Head of caudate nucleus (tissue), 42 donors: Measurements from ENCODE around the gene MAGI2.
A peak's percentile ranks its signal among the peaks of the same experiment; 100 is the strongest.

Experiments used
- DNase-seq, 42 donors: peaks; one replicate each; pipeline versions ENCODE4 v3.0.0 to v3.0.0-alpha.2; 2020 to 2021; ENCODE audit warnings: mixed read lengths in 7 of 42
- intact Hi-C: fragments of 100-400 bp; cut with DNase I; formaldehyde crosslinking; loops from one replicate; pipeline ENCODE4 v1.15.0; 2022

Gene MAGI2

DNA sequence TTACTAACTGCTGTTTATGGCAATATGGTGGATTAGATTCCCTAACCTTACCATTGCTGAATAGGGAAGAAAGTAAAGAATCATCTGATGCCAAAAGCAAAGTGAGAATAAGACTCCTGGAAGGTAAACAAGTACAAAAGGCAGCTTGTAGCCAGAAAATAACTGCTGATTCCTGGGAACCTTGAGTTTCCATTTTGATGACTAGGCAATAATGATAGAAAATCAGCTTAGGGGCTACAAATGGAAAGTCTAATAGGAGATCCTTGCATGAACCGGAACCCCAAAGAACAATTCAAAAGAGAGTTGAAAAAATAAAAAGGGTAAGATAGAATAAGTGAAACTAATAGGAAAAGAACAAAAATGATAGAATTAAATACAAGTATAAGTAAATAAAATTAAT, 1338.5 kb downstream of the MAGI2 start:
- intact Hi-C loops, result no loop called here
- no peak for DNase-seq

DNA sequence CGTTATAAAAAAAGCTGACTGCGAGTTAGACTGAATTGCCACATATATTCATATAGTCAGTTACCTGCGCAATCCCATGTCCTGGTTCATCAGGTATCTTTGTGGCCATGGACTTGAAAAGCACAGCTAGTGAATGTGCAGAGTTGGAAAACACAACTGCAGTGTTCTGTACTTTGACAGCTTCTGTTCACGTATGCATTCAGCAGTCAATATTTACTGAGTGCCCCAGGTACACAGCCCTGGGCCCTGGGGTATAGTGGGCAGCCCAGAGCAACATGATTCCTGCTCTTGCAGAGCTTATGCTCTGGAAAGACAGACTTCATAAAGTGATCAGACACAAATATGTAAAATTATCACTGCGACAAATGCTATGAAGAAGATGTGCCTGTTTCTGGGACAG, 1341.0 kb downstream of the MAGI2 start:
- intact Hi-C loops, result no loop called here
- DNase-seq, result no peak

DNA sequence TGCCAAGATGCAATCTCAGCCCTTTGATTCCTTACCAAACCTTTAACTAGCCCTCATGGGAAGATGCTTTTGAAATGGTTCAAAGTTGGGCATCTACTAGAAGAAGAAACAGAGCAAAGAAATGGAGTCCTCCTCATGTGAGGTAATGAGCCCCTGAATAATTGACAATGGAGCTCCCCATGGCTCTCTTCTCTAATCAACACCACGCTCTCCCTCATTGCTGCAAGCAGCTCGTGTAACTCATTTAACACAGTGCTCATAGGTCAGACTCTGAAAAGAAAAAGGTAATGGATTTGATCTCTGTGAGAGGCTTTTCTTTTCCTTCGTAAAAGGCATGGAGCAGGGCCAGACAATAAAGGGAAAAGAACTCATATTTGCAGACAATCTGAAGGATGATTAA, 1342.1 kb downstream of the MAGI2 start:
- no peak for DNase-seq
- intact Hi-C loops, result no loop called here

DNA sequence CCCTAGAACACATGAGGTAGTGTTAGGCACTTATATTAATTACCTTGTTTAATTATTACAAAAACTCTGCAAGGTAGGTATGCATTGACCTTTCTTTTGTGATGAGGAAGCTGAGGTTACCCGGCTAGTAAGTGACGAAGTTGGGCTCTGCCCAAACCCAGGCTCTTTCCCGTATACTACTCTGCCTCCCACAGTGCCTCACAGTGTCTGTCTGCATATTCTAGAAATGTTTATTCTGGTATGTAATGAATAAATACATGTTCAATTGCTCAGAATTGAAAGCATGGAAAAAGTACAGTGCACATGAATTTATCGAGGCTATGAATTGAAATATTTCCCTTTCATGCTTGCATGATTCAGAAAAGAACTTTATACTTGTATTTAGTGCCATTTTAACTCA, 1350.0 kb downstream of the MAGI2 start:
- DNase-seq, result no peak
- intact Hi-C loops, result no loop called here

DNA sequence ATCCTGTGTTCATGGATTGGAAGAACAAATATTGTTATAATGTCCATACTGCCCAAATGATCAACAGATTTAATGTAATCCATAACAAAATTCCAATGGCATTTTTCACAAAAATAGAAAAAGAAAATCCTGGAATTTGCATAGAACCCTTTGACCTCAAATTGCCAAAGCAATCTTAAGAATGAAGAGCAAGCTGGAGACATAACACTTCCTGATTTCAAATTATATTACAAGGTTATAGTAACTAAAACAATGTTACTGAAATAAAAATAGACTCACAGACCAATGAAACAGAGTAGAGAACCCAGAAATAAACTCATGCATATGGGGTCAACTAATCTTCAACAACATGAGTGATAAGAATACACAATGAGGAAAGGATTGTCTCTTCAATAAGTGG, 1352.4 kb downstream of the MAGI2 start:
- intact Hi-C loops, result no loop called here
- DNase-seq, result no peak

DNA sequence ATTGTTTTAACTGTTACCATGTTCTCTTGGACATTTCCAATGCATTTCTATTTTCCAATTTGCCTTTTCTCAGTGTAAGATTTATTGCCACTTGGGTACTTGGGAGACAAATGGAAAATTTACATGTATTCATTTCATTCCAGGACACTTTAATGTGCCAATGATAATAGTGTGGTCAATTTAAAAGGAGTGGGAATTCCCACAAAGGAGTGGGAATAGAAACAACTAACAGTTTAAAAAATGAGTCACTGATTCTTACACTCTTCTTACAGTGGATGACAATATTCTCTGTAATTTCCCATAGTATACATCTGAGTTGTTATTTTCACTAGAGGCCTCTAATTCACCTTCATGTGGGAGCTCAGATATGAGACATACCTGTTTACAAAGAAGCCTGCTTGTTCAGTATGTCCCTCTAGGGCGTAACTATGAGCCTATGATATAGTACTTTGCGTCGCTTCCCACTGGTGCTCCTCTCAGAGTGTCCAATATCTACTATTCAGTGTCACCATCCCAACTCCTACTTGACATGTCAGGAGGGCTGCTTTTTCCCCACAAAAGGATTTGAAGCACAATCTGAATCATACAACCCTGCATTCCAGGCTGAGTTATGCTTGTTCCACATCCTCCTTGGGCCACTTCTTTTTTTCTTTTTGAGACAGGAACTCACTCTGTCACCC, 1353.6 kb downstream of the MAGI2 start:
- intact Hi-C loops, result no loop called here
- DNase-seq, result no peak

DNA sequence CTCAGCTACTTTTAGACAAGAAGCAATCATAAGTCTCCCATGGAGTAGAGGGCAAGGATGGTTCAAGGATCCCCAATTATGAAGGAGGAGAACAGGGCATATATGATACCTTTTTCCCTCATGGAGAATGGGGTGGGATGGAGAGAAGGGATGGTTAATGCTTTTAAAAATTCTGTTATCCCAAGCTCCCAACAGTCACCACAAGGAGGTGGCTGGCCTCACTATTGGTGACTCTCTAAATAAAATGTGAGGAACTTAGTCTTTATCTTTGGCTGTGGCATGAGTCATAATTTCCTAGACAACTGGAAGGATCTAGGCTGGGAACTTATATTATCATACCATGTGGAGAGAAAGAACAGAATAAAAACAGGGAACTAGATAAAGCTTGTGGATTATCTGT, 1357.9 kb downstream of the MAGI2 start:
- no peak for DNase-seq
- intact Hi-C loops, result no loop called here

DNA sequence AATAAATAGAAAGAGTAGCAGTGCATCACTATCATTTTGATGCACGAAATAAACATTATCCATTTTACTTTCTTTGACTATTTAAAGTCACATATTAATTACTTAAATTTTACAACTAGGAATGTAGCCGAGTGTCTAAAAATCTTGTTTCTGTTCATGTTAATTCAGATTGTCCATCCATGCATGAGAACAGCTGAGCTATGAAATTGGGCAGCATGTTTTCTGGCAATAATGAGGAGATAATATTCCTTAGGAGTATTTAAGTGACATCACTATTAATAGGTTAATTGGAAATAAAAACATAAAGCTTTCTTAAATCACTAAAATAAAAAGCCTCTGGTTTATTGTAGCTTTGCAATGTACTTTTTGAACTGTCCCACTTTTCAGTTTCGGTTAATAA, 1361.1 kb downstream of the MAGI2 start:
- no peak for DNase-seq

DNA sequence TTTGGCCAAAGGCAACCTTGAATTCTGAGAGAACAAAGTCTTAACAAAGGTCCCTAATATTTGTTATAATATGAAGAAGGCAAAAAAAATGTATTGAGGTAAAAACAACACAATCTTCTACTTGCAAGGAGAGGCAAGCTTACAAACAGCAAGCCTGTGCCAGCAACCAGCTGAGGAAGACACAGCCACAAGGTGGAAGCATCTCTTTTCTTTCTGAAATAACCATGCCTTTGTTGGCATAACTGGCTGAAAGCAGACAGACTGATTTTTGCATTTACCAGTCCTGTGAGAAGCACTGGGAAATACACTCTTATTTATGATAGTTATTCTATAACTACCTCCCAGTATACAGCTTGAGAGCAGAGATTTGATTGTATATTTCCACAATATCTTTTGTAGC, 1362.9 kb downstream of the MAGI2 start:
- peak in 22 of 42 donors; percentile 4 to 62 (median 22) for DNase-seq
- intact Hi-C loops, result no loop called here

More for the DNA sequence above, 1361.1 kb downstream of the MAGI2 start:
- intact Hi-C loops, result no loop called here

DNA sequence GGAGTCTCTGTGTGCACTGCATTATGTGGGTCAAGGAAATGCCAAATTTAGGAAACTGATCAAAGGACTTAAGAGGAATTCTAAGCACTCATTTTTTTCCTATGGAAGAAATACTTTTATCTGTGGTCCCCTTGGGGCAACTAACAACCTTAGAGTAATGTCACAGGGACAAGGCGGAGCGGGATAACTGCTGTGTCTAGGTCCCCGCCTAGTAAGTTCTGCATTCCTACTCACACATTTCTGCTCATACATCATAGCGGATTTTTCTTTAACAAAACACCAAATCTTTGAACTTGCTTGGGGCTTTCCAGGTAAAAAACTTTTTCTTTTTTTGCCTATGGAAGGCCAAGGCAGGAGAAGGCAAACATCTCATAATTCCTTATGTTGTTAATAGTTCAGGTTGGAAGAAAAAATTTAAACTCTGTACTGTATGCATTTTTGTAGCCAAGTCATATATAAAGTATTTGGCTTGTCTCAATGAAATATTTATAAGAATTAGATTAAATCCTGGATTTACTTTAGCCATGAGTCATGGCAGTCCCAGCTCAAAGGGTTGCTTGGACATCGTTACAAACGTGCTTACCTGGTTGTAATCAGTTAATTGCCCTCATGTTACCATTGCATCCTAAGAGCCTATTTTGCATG, 1369.9 kb downstream of the MAGI2 start:
- no peak for DNase-seq
- intact Hi-C loops, result no loop called here

DNA sequence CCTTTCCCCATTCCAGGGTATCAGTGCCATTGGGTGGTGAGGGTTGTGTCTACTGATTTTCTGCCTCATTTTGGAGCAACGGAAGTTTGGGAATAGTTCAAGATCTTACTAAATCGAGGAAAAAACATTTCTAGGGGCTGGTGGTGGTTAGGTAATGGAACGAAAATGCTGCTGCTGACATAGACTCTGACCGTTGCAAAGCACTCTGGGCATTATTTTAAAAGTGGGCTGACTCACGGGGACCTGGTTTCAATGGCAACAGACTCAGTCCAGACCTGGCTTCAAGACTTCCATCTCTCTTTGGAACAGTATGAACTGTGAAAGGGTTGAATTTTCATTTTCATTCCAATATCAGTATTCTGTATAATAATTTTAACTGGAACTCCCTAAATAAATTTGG, 1370.9 kb downstream of the MAGI2 start:
- intact Hi-C loops, result no loop called here

DNA sequence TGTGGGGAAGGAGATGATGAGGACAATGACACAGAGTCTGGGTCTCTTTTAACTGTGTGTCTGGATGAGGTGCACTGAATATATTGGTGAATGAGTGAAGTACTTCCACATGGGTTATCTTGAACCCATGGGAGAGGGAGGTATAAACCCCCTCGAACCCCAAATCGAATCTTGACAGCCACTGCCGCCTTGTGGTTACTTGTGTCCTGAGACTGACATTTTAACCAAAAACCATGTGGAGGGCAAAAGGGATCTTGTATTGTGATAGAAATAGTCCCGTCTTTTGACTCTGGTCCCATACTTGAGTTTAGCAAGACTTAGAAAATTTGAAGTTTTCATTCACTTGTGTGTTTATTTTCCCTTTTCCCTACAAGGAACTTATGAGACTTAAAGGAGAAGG, 1371.6 kb downstream of the MAGI2 start:
- intact Hi-C loops, result no loop called here
- DNase-seq, result no peak

More for the DNA sequence above, 1370.9 kb downstream of the MAGI2 start:
- DNase-seq, result no peak

DNA sequence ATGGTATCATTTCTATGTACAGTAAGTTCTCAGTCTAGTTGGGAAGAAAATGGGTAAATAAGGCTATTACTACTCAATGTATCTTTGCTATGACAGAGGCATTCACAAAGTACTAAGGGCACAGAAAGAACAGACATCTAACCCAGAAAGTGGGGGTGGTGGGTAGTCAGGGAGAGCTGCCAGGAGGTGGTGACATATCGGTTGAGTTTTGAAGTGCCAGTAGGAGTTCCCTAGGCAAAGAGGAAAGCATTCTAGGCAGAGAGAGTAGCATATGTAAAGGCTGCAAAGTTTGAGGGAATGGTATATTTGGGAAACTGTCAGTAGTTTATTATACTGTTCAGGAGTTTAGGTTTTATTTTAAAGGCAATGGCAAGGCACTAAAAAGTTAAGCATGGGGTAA, 1372.1 kb downstream of the MAGI2 start:
- intact Hi-C loops, result no loop called here
- DNase-seq, result no peak

DNA sequence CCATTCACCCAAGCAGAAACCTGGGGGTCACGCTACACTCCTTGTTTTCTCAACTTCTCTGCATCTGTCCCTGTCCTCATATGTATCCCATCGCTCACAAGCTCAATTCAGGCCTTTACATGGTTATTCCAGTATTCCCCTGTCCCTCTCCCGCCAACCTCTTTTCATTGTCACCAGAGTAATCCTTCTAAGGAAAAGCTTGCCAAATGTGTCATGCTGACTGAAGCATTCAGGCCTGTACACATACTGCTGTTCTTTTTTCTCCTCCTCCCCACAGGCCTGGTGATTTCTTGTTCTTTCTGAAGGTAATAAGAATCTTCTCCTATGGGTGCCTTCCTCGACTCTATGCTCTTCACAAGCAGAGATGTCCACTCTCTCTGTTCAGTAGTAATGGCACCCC, 1372.7 kb downstream of the MAGI2 start:
- peak in 8 of 42 donors; percentile 4 to 52 (median 28) for DNase-seq
- intact Hi-C loops, result no loop called here

DNA sequence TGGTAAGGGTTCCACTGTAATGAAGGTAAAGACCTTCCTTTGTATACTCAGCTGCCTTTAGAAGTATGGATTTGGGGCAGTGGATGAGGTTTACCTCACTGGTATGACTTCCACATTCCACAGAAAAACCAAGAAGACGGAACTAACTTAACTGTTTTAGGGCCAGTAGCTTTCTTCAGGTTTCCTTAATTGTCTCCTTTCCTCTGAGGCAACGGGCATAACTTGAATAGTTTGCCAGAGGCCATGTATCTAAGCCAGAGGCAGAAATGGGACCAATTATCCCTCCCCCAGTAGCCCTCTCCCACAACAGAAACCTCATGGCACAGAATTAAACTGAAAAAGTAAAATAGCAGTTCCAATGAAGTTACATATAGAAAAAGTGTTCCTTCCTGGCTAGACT, 1373.2 kb downstream of the MAGI2 start:
- no peak for DNase-seq
- intact Hi-C loops, result no loop called here

DNA sequence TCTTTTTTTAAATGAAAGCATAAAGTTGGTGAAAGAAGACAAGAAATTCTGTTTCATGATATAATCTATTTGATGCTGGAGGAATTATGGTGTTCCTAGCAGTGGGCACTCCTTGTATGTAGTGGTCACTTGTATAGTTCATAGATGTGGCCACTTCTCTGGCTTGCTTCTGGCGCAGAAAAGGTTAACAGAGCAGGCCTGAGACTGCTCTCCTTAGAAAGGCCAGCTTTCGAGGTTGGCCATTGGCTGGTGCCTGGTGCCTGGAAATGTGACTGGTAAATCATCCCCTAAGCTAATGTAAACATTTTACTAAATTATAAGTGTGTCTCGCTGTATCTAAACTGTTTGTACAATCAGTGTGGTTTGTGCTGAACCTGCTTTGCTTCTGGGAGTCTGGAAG, 1378.8 kb downstream of the MAGI2 start:
- intact Hi-C loops, result no loop called here

DNA sequence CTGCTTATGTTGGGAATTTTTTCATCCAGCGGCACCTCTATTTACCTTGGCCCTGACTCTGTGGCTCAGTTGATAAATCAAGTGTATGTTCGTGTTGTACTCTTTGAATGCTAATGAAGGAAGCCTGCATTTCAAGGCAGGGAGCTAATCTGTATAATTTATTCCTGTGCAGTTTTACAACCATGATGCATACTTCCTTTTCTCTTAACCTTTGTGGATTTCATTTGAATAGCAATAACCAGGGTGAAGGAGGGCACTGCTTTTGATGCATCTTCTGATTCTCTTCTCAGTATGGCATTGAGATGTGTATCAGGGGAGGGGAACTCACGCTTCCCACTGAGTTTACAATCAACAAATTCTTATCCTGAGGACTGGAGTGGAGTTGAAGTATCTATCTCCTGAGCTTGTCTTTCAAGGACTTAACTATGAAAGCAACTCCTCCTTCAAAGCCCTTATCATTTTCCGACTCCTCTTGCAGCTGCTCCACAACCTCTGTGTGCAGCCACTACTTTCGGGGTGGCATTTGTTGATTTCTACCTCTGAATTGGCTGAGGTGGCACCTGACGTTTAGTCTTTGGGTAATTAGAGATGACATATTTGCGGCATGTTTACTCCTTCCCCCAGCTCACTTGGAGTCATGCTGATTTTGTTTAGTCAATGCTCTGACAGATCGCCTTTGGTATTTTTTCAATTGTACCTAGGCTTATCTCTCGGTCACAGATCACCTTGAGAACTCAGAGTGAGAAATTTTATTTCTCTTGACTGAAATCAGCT, 1379.7 kb downstream of the MAGI2 start:
- intact Hi-C loops, result no loop called here
- DNase-seq, result no peak

More for the DNA sequence above, 1378.8 kb downstream of the MAGI2 start:
- DNase-seq, result no peak

DNA sequence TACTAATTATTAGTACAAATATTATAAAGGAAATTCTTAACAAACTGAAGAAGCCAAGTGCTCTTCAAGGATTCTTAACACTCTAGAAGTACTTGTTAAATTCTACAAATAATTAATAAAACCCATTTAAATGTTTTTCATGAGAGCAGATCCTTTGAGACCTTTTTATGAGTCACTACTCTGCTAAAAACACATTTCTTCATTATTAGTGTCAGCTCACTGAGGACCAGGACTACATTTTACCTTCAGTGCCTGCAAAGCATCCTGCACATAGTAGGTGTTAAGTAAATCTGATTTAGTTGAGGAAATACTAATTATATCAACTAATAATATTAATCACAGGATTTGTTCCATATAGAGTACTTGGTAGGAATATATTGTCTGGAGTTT, 1381.3 kb downstream of the MAGI2 start:
- no peak for DNase-seq
- intact Hi-C loops, result no loop called here

DNA sequence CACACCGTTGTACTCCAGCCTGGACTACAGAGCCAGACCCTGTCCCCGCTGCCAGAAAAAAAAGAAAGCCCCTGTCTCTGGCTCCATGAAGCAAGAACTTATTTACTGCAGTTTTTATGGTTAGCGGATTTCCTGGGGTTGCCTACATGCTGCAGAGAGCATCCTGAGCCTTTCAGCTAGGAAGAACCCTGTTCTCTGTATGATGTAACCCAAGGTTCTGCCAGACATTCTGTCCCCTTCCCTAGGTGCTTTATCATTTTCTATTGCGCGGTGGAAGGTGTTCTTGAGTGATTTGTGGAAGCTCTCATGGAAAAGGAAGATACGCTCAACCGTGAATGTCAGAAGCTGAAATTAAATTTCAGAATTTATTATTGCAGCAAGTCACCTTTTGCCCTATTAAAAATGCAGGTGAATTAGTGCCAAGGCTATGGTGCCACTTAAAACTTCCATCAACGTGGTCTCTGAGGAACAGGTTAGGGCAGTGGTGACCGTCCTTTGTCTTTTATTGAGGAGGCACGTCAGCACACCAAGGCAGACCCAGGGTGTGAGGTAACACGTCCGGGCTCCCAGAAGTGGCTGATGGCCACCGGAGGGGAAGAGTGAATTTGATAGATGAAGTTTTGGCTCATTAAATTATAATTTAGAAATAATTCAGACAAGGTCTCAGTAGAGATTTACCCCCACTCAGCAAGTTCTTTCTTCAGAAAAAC, 1381.8 kb downstream of the MAGI2 start:
- intact Hi-C loops, result no loop called here
- DNase-seq, result no peak

DNA sequence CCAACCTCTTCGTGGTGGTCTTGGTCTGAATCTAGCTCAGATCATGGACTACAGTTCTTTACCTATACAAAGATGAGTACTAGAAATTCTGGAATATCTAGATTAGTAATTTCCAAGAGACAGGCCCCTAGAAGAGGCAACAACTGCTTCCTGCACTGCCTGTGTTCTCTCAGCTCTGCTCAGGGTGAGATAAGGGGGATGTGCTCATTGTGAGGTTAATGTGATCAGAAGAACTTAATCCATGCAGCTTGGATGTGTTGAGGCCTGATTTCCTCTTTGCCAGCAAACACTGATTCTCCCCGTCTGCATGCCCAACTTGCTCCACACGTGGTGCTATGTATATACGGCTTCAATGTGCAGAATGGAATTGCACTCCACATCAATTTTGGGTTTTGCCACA, 1386.9 kb downstream of the MAGI2 start:
- intact Hi-C loops, result no loop called here
- no peak for DNase-seq
